GM21390 (cell line): Measurements from ENCODE around the gene DYNLT3.

ENCODE experiments used
- ATAC-seq: cut with Tn5 transposase; IDR thresholded peaks from one replicate; pipeline ENCODE4 v1.9.1; 2021; ENCODE audit not compliant: unreplicated experiment

Gene DYNLT3, protein sequence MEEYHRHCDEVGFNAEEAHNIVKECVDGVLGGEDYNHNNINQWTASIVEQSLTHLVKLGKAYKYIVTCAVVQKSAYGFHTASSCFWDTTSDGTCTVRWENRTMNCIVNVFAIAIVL

DNA sequence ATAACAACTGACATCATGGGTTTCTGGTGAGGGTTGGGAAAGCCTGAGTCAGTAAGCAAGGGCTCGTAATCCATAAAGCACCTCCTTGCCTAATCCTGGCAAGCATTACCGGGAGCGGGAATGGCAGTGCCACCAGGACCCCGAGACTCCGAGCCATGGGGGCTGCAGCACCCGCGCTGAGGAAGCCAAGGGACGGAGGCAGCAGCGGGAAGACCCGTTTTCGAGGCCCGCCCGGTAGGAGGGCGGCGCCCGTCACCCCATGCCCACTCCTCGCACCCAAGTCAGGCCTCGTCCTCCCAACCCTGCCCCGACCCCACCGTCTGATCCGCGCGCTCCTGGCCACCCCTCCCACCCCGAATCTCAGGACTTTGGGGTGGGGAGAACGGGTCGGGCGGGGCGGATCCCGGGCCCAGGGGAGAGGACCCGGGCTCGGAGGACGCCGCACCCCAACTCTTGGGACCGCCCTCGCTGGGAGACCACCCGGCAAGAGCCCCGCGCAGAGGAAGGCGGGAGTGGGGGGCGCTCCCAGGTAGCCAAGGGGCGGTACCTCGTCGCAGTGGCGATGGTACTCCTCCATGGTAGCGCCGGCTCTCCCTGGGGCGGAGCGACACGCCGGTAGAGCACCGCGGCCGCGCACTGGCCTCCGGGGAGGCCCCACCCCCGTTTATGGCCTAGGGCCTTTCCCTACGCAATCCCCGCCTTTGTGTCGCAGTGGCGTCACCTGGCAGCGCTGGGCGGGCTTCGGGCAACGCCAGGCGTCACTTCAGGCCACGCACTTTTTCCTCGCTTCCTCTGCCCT, at the start of gene DYNLT3:
DYNLT3 (minus strand) TSS at position 638 of the 799 bp plus-strand sequence; CDS start at position 577, 61 bp downstream.
- peak; percentile 99 for ATAC-seq

DNA sequence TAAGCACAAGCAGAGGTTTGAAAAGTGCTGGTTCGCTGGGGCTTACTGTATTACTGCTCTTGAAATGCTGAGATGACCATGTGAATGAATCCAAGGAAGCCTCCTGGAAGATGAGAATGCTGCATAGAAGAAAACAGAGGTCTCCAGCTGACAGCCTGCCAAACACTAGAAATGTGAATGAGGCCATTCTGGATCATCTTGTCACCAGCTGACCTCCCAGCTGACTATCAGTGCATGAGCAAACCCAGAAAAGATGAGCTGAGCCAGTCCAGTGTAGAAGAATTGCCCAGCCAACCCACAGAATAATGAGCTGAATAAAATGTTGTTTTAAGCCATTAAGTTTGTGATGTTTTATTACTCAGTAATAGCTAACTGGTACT, 49.1 kb upstream of the DYNLT3 start:
- no peak for ATAC-seq

DNA sequence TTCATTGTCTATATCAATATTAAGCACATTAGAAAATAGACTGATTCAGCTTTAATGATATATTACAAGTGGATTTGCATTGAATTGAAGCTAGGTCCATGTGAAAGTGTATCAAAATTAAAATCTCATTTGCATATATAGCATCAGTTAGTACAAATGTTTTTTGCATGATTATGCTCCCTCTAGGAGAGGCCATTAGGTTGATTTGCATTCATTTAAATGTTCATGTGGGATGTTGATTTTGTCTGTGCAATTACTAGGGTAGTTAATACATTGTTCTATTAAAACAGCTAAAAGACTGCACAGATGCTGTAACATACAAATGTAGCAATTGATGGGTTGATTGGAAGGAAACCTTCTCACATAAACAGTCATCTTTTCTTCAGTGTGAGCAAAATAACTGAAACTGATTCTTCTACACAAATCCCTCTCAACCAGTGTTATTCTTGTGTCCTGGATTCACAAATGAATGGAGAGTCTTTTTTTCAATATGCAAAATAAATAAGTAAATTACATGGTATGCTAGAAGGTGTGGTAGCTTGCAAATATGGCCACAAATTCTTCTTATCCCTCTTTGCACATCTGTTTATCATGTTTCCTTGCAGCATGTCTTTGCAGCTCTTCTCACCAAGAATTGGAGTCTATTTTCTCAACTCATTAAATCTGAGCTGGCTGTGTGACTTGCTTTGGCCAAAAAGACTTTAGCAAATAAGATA, 48.6 kb upstream of the DYNLT3 start:
- ATAC-seq: no peak

DNA sequence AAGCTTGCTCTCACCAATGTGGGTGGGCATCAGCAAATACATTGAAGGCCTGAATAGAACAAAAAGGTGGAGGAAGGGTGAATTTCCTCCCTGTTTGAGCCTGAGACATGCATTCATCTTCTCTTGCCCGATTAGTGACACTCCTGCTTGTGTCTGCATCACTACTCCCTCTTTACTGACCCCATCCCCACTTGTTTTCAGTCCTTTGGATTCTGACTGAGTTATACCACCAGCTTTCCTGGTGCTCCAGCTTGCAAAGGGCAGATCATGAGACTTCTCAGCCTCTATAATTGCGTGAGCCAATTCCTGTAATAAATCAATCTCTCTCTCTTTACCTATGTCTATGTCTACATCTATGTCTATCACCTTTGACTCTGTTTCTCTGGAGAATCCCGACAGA, 47.4 kb upstream of the DYNLT3 start:
- ATAC-seq: no peak

DNA sequence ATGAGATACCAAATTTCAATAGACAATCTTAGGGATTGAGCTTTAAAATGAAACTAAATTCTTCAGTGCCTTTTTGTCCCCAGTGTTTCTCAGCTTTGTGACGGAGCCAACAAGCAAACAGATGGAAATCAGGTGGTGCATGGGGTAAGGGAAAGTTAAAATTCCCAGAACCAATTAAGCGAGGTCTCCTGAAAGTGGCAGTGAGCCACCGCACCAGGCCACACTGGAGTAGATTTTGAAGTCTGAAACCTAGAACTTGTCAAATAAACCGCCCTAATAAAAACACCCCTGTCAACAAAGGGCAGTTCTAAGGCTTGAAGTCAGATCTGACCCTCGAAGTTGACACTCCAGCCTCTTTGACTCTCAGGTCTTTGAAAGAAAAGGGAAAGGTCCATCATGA, 40.6 kb upstream of the DYNLT3 start:
- no peak for ATAC-seq

DNA sequence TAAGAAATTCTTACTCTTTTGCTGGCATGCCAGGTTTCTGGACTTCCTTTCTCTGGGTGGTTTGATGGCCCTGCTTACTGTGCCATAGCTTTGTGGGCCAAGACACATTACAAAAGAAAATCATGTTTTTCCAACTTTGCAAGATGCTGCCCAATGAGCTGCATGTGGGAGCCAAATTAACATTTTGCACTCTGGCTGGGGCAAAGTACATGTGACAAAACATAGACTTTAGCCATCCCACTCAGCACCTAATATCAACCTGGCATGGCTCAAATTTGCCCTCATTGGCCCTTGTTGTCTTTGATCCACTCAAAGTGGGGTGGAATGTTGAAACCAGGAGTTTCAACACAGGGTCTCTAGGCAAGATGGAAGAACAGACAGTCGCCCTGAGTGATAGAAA, 40.0 kb upstream of the DYNLT3 start:
- ATAC-seq: no peak

DNA sequence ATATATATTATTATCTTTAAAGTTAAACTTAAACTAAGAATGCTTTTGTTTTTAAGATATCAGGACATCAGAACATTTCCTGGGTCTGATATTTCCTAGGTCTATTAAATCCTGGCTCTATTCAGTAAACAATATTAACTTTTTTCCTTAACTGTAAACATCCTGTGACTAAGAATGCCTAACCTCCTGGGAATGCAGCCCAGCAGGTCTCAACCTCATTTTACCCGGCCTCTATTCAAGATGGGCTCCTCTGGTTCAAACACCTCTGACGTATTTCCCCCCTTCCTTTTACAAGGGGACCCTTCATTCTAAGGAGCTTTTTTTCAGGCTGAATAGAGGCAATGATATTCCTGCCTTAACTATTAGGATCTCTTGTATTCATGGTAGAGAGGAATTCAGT, 35.8 kb upstream of the DYNLT3 start:
- ATAC-seq: no peak

DNA sequence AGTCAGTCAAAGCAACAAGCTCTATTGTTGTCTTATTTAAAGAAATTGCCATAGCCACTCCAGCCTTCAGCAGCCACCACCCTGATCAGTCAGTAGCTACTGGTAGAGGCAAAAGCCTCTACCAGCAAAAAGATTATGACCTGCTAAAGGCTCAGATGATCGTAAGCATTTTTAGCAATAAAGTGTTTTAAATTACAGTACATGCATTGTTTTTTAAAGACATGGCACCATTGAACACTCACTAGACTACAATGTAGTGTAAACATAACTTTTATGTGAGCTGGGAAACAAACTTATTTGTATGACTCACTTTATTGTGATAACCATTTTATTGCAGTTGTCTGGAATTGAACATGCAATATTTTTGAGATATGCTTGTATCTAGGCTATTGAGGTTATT, 32.3 kb upstream of the DYNLT3 start:
- ATAC-seq: no peak

DNA sequence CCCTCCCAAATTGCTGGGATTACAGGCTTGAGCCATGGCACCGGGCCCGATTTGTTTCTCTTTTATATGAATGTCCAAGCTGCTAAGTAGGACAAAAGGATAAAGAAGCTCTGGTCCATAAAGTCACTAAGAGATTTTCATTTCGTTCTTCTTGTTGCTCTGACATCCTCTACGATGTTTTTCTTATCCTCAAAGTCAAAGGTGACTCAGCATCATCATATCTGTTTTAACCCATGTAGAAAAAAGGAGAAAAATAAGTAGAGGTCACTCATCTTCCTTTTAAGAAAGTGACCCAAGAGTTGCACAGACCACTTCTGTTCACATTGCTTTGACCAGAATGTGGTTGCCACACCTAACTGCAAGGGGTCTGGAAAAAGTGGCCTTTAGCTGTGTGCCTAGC, 29.3 kb upstream of the DYNLT3 start:
- no peak for ATAC-seq

DNA sequence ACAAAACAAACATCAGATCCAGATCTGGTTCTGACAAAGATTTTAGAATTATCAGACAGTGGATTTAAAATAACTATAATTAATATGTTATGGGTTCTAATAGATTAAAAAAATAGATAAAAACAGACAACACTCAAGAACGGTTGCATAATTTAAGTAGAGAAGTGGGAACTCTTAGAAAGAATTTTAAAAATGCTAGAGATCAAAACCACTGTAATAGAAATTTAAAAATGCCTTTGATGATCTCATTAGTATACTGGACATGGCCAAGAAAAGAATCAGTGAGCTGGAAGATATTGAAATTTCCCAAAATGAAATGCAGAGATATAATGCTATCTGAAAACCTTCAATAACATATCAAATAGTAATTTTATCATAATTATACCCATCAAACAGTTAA, 28.3 kb upstream of the DYNLT3 start:
- ATAC-seq: no peak

DNA sequence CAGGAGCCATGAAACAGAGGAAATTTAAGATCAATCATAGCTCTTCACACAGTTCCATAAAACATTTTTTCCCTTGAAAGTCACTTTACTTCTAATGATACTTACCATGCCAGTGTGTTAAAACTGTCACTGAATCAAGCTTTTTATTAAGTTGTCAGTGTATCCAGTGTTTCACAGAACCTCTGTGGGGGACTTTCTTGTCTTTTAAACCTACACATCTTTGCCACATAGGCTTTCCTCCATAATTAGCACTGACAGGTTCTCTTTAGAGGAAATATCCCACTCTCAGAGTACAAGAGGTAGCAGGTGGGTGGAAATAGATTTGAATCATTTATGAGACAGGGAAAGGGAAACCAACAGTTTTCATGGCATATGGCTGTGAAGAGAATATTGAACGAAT, 25.8 kb upstream of the DYNLT3 start:
- ATAC-seq: no peak

DNA sequence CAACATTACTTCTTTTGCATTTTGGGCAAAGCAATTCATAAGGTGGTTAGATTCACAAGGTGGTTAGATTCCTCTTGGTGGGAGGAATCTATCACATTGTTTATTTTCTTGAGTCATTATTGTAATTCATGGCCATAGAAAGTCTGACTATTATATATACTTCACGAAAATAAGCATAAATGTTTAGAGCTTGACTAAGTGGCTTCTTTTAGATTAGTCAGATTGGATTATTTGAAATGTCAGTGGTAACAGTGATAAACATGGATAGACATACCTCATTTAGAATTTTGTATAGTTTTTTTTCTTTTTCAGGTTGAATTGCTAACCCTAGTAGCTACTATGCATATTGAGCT, 24.9 kb upstream of the DYNLT3 start:
- ATAC-seq: no peak

DNA sequence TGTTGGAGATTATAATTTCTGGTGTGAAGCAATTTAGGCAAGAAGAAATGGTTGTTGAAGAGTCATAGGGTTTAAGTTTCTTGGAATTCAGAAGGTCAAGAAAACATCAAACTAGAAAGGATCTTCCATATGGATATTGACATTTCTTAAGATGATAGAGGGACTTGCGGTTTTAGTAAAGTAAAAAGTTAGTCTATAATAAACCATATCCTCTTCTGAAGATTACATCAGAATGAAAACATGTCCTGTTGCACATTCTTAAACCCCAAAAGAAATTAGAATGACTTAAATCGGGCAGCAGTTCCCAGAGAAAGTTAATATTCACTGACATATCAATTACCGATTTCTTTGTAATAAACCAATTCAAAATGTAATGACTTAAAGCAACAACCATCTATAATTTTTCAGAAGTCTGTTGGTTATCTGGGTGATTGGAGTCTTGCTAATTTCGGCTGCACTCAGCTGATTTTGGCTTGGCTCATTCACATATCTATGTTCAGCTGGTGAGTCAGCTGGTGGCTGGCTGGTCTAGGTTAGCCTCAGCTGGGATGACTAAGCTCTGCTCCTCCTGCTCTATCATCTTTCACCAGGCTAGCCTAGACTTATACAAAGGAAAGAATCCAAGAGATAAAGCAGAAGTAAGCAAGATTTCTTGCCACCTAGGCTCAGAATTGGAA, 24.4 kb upstream of the DYNLT3 start:
- no peak for ATAC-seq

DNA sequence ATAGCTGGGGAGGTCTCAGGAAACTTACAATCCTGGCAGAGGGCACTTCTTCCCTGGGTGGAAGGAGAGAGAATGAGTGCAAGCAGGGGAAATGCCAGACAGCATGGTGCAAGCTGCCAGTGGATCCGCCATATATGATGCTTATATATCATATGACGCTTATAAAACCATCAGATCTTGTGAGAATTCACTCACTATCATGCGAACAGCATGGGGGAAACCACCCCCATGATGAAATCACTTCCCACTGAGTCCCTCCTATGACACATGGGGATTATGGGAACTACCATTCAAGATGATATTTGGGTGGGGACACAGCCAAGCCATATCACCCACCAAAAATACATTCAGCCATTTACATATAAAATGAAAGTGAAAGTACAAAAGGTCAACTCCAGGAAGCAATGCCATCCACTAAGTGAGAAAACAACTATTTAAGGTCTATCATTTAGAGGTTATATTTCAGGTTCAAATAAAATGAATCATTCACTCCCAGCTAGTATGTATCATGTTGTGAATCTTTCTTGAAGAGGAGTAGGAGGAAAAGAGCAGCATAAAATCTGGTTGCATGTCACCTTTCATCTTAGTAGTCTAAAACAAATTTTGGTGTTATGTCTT, 20.3 kb upstream of the DYNLT3 start:
- no peak for ATAC-seq

DNA sequence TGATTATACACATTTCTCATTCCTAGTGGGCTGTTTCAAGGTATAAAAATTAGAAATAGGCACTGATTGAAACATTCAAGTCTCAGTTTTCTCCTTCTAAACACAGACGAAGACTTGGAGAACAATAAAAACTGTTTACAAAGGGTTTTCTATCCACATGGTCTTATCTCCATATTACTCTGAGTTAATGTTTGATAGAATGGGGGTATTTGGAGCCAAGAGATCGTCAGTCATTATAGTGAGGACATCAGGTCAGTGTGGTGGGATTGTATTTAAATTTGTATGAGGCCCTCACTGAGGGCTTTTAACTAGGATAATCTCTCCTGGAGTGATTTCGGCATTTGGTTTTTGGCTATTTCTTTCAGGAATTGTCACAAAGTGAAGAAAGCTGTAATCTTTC, 16.4 kb upstream of the DYNLT3 start:
- ATAC-seq: no peak

DNA sequence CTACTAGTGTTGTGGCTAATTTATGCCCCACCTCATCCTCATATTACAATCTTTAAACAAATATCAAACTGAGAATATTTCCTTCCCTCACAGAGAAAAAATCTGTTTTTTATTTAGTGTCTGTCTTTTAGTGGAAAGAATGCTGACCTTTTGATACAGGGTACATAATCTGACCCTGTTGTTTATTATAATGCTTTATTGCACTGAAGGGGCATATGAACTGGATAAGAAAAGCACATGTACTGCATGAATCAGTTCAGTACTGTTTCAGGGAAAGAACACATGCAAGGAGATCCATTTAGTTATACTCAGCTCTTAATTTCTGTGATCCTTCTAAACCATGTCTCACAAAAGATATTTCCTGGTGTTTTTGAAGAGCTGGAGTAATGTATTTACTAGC, 15.5 kb upstream of the DYNLT3 start:
- no peak for ATAC-seq

DNA sequence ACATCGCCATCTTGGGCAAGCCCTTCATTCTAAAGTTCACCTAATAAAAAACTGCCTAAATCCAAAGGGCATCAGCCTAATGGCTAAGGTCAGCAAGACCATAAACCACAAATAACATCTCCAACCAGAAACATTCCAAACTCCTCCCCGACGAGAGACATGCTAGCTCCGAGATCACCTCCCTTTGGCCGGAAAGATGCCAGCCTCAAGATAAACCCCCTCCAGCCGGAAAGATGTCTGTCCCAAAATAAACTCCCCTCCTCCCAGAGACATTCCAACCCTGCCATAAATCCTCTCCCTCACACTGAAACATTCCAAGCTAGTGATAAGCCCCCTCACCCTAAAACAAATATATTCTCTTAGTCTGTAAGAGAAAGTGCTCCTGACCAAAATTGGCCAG, 13.3 kb upstream of the DYNLT3 start:
- no peak for ATAC-seq

DNA sequence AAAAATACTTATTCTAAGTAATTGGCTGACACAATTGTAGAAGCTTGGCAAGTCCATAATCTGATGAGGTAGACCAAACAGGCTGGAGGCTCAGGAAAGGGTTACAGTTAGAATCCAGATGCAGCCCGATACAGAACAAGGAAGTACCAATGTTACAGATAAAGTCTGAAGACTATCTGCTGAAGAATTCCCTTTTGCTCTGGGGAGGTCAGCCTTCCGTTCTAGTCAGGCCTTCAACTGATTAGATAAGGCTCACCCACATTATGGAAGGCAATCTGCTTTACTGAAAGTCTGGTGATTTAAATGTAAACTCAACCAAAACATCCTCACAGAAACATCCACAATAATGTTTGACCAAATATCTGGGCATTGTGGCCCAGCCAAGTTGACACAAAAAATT, 7.4 kb upstream of the DYNLT3 start:
- no peak for ATAC-seq

DNA sequence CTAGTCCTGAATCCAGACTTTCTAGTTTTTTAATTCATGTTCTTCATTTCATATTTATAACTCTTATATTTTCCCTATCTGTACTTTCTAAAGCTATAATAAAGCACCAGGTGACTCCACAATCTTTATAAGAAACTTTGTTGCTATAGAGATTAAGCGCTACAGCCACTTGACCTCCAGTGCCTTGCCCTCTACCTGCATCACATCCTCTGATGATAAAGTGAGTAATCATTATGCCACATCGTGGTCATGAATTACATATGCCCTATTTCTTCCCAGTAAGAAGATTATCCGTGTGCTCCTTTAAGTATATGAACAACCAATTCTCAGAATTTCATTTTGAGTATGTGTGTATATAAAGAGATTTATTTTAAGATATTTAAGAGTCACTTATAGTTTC, 6.8 kb upstream of the DYNLT3 start:
- no peak for ATAC-seq

DNA sequence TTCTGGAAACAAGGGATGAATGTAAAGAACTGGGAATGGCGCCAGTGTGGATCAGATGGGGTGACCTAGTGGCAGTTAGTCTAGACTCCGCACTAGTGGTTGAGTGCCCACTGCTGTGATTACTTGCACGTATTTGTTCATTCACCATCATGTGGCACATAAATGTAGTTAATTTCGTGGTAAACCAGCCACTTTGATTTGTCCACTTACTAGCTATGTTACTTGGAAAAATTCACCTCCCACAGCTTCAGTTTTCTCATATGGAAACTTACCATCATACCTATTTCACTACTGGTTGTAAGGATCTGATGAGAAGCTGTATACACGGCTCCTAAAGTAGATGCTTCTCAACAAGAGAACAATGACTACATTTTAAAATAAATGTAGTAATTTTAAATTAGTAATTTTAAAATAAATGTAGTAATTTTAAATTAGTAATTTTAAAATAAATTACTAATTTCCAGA, 394 bp upstream of the DYNLT3 start:
- no peak for ATAC-seq

DNA sequence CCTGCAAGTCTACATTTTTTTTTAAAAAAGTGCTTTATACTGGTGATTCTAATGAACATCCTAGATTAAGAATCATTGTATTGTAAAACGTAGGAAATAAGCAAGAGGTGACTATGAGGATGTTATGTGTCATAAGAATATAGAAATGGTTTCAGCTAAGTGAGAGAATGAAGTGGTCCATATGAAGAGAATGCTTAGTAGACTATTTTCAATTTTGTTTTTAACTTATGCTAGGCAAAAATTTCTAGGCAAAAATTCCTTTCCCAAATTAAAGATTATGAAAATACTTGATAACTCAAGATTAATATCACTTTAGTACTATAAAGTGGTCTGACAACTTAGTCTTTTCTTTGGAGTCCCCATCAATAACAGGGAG, 825 bp downstream of the DYNLT3 start:
- no peak for ATAC-seq
